IPS-18c (cell line): Measurements from ENCODE around the gene DYNLT4.
"Not testable (repeated sequence)": the region's sequence is repeated elsewhere in the genome, so short reads cannot be mapped to it uniquely, and the experiment has no call there.

ENCODE experiments used
- H3K4me3 ChIP-seq: 2 replicates; pipeline ENCODE4 v1.7.0; 2013; ENCODE audit warnings: low read depth, mild to moderate bottlenecking, low read length, moderate library complexity; ENCODE audit not compliant: insufficient read depth
- H3K9me3 ChIP-seq: one replicate; pipeline ENCODE4 v1.6.1; 2013; ENCODE audit warnings: mild to moderate bottlenecking, low read length, moderate library complexity; ENCODE audit not compliant: control insufficient read depth, insufficient read depth

Gene DYNLT4

DNA sequence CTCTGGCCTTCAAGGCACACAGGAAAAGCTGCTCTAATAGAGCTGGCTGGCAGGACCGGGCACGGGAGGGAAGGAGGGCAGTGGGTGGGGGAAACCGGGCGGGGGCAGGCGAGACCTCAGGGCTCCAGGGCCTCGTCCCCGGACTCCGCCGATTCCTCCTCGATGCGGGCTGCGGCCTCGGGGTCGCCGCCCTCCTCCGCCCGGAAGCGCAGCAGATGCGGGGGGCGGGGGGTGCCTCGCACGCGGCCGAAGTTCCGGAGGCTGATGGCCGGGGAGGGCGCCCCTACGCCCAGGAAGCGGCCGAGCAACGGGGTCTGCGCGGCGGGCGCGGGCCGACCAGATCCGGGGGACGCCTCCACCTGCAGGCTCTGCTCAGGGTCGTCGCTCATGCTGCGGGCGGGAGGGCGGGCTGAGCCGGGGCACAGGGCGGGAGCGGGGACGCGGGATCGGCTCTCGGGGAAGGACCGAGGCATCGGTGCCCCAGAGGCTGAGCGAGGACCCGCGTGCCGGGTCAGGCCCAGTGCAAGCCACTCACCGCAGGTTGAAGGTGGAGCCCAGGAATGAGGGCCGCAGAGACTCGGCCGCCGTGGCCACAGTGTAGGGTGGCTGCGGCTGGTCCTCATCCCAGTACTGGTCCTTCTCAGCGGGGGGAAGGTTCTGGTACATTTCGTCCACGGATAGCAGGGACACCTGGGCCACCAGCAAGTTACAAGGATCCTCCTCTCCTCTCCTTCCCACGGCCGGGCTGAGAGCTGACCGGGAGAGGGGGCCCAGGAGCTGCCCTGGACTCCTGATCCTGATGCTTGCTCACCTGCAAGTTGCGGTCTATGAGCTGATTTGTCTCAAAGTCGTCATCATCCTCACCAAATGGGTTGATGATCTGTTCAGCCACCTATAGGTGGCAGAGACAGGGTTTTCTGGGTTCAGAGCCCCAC is 22.8 kb downstream of the DYNLT4 start:
- peak overlapping the region; percentile 40 for H3K4me3 ChIP-seq
- no peaks in the 10 kb centered on the region for H3K9me3 ChIP-seq

DNA sequence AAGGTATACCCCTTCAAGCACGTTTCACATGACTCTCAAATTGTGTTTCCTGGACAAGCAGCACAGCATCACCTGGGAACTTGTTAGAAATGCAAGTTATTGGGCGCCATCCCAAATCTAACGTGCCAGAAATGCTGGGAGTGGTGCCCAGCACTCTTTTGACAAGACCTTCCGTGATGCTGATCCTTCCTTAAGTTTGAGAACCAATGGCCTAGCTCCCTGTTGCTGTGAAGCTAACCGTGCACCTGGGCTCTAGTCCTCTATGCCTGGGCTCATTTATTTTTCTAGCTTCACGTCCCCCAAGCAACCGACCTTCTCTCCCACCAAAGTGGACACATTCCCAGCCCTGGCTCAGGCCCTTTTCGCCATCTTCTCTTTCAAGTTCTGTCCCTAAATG is 23.5 kb downstream of the DYNLT4 start:
- no peaks in the 10 kb centered on the region for H3K9me3 ChIP-seq
- H3K4me3 ChIP-seq = peak overlapping the region; percentile 40; the same call in 1 of the 2 replicates

- Histone ChIP-seq H3K4me3 (no peak overlapping the region), H3K9me3 (peaks cover 2% of the 10 kb centered on the region)
These were observed 26.5 kb downstream of the DYNLT4 start for GRCh38 chr1:44780583-44781121.

DNA sequence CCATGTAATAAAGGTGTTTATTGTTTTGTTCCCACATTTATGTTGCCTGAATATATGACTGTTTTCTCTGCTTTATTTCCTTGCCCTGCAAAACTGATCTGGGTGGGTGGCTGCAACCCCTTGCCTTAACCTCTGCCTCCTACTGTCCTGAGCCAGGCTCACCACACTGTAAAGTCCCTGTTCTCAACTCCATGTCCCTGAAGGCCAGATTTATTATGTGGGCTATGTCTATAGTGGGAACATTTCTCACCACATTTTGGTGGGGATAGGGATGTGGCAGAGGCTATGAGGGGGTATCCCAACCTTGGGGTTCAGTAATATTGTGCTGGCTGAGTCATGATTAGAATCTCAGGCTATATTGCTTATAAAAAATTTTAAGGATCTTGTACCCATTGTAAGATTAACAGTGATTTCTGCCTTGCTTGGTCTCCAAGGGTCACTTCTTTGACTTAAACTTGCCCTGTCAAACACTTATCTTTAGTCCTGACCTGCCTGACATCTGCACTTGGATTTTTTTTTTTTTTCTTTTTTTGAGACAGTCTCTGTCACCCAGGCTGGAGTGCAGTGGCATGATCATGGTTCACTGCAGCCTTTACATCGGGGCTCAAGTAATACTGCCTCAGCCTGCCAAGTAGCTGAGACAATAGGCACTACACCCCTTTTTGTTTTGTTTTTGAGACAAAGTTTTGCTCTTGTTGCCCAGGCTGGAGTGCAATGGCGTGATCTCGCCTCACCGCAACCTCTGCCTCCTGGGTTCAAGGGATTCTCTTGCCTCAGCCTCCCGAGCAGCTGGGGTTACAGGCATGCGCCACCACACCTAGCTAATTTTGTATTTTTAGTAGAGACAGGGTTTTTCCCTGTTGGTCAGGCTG is 28.2 kb downstream of the DYNLT4 start:
- H3K4me3 ChIP-seq = no peak overlapping the region
- peaks cover 5% of the 10 kb centered on the region for H3K9me3 ChIP-seq

GRCh38 chr1:44777969-44778635 is 29.0 kb downstream of the DYNLT4 start:
- Histone ChIP-seq H3K9me3 (peaks cover 5% of the 10 kb centered on the region), H3K4me3 (no peak overlapping the region)

GRCh38 chr1:44777547-44777946 is 29.6 kb downstream of the DYNLT4 start:
- peak overlapping the region; percentile 86; the same call in 1 of the 2 replicates for H3K4me3 ChIP-seq

GRCh38 chr1:44776730-44777068 is 30.5 kb downstream of the DYNLT4 start:
- Histone ChIP-seq H3K4me3 (peak overlapping the region; percentile 86), H3K9me3 (peaks cover 5% of the 10 kb centered on the region)

More at GRCh38 chr1:44777547-44777946, 29.6 kb downstream of the DYNLT4 start:
- H3K9me3 ChIP-seq = peaks cover 5% of the 10 kb centered on the region

GRCh38 chr1:44775930-44776729 is 31.0 kb downstream of the DYNLT4 start:
- H3K9me3 ChIP-seq = peaks cover 5% of the 10 kb centered on the region
- H3K4me3 ChIP-seq = peak overlapping the region; percentile 86

DNA sequence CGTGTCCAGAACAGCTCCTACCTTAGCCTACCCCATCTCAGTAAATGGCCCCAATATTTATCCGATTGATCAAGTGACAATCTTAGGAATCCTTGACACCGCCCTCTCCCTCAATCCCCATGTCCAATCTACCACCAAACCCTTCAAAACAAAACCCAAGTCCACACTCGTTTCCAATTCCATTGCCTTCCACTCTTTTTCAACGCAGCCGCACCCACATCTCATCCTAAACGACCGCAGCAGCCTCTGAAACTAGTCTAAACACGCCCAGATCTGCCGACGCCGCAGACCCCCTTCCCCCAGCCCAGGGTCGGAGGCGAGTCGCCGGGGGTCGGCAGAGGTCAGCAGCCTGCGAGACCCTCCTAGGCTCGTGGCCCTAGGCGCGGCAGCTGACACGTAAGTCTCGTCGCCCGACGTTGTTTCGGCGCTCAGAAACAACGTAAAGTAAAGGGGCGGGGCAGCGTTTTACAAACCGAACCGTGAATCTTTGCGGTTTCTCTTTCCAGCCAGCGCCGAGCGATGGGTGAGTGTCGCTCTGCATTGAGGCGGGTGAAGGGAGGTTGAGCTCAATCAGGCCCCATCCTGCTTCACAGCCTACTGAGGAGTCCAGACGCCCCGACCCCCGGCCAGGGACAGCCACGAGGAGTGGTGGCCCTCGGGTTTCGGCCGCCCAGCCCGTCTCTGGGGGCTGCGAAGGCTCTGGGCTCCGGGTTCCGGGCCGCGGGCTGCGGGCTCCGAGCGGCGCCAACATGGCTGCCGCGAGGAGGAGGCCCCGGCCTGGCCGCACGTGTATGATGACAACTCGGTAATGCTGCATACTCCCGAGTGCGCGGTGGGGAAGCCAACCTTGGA is 31.8 kb downstream of the DYNLT4 start, which contains the start of gene RPS8:
Gene RPS8 (plus strand): TSS at position 463 of the 852 bp plus-strand sequence. CDS start 57 bp downstream, at position 520.
- peak within 1 kb of the TSS; percentile 86 for H3K4me3 ChIP-seq
- peaks cover 5% of the 10 kb centered on the region for H3K9me3 ChIP-seq

DNA sequence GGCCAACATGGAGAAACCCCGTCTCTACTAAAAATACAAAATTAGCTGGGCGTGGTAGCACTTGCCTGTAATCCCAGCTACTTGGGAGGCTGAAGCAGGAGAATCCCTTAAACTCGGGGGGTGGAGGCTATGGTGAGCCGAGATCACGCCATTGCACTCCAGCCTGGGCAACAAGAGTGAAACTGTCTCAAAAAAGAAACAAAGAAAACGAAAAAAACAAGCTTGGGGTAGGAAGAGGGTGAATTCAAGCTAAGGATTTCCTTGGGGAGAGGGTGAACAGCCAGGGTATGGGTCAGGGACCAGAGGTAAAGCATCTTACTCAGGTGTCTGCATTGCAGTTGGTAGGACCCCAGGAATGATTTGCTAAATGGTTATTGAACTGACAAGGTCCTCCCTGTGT is 40.7 kb downstream of the DYNLT4 start:
- not testable (repeated sequence) for H3K4me3 ChIP-seq, H3K9me3 ChIP-seq

DNA sequence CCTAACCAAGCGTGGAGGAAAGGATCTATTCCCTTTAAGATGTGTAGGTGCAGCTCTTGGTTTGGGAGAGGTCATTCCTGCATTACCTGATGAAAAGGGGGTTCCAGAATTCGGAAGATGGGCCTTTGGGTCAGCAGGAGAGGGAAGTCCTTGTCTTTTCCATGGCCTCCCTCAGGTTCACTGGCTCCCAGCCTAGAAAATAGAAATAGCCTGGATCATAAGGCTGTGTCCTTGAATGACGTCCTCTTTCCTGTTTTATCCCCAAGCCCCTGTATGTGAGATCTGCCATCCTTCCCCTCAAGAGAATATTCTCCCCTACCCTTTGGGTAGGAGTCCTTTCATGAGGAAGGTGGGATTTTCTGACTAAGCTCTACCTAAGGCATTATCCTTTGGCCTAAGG is 46.3 kb downstream of the DYNLT4 start:
- no peak overlapping the region for H3K4me3 ChIP-seq

GRCh38 chr1:44759077-44759476 is 48.1 kb downstream of the DYNLT4 start:
- H3K9me3 ChIP-seq = no peaks in the 10 kb centered on the region
- H3K4me3 ChIP-seq = no peak overlapping the region

More for the DNA sequence above, 46.3 kb downstream of the DYNLT4 start:
- H3K9me3 ChIP-seq = no peaks in the 10 kb centered on the region

- Histone ChIP-seq H3K9me3 (no peaks in the 10 kb centered on the region), H3K4me3 (no peak overlapping the region)
These were observed 49.7 kb downstream of the DYNLT4 start for GRCh38 chr1:44757420-44757819.
